NOMO-1 treated with dmso at 0.1 percent for 144 hours (cell line): ENCODE results near the gene ARHGEF40.

ENCODE experiments used
- DNase-seq: peaks from one replicate; lab custom pipeline; 2025; ENCODE audit not compliant: unreplicated experiment; lab: John Stamatoyannopoulos, UW

Gene ARHGEF40

GRCh38 chr14:21113369-21113768 is 43.3 kb downstream of the ARHGEF40 start:
- no peak for DNase-seq

DNA sequence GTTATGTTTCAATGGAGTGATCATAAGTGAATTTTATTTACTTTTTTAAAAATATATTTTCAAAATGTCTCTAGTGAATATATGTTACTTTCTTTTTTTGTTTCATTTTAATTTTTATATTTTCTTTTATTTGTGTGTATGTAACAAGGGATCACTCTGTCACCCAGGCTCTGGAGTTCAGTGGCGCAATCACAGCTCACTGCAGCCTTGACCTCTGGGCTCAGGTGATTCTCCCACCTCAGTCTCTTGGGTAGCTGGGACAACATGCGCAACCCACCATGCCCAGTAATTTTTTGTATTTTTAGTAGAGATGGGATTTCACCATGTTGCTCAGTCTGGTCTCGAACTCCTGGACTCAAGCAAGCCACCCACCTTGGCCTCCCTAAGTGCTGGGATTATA is 48.8 kb downstream of the ARHGEF40 start:
- no peak for DNase-seq

GRCh38 chr14:21120686-21121085 is 50.6 kb downstream of the ARHGEF40 start:
- DNase-seq = peak; percentile 20

DNA sequence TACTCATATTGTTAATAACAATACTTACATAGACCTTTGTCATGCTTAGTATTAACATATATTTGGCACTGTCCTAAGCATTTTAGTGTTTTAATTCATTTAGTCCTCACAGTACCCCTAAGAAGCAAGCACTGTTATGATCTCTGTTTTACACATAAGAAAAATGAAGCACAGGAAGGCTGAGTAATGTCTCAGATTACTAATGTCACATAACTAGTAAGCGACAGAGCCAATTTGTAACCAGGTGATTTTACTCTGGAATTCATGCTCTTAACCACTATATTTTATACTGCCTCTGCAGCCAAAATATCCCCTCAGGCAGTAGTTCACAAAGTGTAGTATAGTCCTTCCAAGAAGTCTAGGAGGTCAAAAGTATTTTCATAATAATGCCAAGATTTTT is 51.0 kb downstream of the ARHGEF40 start:
- DNase-seq = no peak

DNA sequence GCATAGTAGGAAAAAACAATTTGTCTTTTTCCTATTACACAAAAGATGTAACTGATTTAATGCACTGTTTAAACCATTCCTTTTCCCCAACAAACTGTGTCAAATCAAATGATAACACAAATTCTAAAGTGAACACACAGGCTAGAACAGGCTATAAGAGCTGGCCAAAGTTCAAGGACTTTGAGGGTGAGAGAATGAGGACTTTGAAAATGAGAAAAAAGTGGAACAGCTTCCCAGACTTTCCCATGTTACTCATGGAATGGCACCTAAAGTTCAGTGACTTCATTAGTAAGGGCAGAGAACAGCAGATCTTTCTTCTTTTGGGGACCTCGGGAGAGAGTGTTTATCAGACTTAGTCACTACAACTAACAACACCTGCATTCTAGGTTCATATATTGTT is 53.3 kb downstream of the ARHGEF40 start:
- no peak for DNase-seq

- no peak for DNase-seq
Measured at GRCh38 chr14:21133901-21134300, 63.8 kb downstream of the ARHGEF40 start.

- DNase-seq = no peak
Measured at GRCh38 chr14:21136024-21136423, 65.9 kb downstream of the ARHGEF40 start.
